Measurements from ENCODE around the gene CASTOR2.
"Not testable (repeated sequence)": the region's sequence is repeated elsewhere in the genome, so short reads cannot be mapped to it uniquely, and the experiment has no call there.

CASTOR2 gene

DNA sequence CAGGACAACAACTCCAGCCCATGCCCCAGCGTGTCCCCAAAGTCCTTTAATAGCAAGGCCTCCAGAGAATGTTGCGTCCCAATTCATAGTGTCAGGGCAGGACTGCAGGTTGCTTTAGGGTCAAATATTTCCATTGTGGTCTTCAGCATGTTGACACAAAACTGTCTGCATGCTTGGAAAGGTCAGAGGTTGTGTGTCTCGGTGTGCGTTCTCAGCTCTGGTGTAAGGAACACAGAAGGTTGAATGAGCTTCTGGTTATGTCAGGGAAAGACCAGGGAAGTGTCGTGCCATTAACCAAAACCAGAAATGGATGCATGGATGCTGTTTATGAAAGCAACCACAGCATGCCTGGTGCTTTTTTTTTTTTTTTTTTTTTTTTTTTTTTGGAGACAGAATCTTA lies 31.9 kb downstream of the CASTOR2 start:
- DNase-seq: not testable (repeated sequence)

DNA sequence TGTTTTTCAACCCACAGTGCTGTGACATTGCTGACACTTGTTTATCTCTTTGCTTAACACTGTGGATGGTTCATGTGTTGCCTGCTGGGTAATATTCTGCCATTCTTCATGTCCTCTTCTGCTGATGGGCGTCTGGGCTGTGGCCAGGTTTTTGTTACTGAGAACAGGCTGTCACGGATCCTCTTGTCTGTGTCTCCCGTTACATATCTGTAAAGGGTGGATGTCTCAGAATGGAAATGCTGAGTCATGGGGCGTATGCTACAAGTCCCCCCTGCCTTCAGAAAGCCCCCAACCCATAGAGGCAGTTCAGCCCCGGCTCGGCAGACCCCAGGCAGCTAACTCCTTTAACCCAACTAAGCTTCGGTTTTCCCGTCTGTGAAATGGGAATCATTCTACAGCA lies 33.3 kb downstream of the CASTOR2 start:
- not testable (repeated sequence) for DNase-seq

DNA sequence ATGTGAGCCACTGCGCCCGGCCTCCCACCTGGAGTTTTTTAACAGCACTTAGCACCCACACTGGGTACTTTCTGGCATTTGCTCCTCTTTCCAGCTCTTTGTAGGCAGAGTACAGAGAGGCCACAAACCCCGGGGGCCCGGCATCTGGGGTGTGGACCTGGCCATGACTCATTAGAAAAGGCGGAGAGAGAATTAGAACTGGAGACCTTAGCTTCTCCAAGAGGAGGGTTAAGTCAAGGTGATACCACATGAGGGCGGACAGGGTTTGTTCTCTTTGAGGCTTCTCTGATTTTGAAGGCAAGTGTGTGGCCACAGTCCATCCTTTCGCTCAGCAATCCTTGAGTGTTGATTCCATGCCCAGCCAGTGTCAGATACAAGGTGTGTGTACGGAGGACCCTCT lies 36.9 kb downstream of the CASTOR2 start:
- not testable (repeated sequence) for DNase-seq

DNA sequence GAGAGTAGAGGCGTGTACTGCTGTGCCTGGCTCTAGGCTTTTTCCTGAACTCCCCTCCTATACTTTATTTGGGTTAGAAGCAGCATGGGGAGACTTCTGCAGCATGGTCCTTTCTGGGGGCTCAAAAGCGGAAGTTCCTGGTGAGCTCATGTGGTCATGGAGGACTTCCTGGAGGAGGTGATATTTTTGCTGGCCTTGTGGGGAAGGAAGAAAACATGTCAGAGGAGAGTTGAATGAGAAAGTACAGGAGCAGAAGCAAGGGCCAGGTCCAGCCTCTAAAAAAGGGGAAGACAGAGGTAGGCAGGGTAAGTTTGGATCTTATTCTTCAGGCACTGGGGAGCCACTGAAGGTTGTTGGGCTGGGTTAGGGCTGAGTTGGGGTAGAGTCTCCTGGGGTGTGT lies 45.5 kb downstream of the CASTOR2 start:
- DNase-seq: no peak

DNA sequence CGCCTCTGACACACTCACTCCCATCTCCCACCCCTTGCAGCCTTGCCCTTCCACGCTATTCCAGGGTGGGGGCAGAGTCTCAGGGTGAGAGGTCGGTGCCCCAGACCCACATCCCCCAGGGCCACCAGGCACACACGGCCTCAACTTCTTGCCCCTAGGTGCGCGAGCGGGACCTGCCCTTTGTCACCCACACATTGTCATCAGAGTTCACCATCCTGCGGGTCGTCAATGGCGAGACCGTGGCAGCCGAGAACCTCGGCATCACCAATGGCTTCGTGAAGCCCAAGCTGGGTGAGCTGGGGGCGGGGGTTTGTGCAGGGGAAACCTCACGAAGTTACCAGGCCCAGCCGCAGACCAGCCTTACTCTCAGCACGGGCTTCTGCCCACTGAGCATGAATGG lies 53.3 kb downstream of the CASTOR2 start:
- no peak for DNase-seq

DNA sequence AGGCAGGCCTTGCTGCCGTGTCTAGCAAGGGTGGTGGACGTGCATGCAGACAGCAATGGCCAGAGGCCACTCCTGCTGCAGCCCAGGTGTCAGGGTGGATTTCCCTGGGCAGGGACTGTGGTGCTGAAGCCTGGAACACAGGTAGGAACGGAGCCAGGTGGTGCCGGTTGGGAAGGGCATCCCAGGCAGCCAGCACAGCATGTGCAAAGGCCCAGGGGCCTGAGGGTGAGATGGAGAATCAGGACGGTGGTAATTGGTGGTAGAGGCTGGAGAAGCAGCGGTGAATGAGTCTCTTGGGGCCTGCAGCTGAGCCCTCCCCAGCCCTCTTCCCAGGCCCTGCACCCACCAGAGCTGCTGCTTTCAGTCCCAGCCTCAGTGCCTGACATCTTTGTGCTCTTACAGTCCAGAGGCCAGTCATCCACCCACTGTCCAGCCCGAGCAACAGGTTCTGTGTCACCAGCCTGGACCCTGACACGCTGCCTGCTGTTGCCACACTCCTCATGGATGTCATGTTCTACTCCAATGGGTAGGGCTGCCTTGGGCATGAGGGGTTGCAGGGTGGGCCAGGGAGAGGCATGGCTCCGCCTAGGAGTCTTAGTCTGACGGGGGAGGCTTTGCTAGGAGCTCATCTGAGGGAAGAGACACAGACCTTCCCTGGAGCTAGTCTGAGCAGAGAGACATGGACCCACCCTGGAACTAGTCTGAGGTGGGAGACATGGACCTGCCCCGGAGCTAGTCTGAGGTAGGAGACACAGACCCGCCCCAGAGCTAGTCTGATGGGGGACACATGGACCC lies 54.3 kb downstream of the CASTOR2 start:
- no peak for DNase-seq

DNA sequence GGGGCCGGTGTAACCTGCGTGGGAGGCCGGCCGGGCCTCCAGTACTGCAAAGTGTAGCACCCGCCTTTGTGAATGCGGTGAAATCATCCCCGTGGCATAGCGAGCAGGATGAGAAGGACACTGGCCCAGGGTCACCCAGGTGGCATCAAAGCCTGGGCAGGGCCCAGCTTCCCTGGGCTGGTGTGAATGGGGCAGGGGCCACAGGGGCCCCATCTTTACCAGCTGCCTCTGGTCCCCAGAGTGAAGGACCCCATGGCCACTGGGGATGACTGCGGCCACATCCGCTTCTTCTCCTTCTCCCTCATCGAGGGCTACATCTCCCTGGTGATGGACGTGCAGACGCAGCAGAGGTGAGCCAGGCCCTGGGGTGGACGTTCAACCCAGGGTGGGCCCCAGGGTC lies 55.3 kb downstream of the CASTOR2 start:
- no peak for DNase-seq

DNA sequence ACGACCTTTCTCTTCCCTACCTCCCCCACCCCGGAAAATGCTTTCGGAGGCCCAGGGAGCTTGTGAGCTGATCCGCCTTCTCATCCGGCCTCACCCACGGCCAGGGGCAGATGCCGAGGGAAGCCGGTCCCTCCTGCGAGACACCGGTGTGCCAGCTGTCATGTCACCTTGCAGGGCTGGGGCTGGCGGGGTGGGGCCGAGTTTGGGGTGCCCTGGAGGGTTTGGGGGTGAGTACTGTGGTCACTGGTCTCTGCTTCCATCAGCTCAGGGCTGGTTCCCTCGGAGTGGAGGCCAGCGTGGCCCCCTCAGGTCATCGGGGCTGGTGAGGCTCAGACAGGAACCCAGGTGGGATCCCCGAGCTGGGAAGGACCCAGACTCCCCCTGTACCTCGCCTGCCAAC lies 60.4 kb downstream of the CASTOR2 start:
- DNase-seq: no peak

DNA sequence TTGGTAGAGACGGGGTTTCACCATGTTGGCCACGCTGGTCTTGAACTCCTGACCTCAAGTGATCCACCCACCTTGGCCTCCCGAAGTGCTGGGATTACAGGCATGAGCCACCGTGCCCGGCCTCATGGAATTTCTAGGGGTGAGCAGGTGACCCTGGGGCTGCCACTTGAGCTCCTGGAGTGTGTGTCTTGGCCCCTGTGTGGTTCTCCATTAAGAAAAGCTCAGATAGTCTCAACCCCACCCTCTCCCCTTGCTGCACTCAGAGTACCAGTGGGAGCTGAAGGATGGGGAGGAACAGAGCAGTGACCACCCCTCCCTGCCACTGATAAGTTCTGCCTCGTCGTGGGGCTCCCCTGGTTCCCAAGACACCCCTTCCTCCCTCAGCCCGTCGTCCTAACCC lies 63.8 kb downstream of the CASTOR2 start:
- DNase-seq: no peak

DNA sequence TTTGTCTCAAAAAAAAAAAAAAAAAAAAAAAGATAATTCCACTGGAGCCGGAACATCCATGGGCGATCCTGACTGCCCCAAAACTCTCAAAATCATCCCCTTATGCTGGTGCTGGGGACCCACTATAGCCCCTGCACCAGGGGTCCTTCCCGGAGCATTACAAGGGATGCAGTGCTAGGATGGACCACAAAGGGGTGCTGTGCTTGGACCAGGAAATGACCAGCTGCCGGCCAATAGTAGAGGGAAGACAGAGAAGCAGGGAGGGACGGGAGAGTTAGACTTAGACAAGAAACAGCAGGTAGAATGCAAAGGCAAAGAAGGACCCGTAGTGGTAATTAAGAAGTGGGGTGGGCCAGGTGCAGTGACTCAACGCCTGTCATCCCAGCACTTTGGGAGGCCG lies 68.6 kb downstream of the CASTOR2 start:
- no peak for DNase-seq

DNA sequence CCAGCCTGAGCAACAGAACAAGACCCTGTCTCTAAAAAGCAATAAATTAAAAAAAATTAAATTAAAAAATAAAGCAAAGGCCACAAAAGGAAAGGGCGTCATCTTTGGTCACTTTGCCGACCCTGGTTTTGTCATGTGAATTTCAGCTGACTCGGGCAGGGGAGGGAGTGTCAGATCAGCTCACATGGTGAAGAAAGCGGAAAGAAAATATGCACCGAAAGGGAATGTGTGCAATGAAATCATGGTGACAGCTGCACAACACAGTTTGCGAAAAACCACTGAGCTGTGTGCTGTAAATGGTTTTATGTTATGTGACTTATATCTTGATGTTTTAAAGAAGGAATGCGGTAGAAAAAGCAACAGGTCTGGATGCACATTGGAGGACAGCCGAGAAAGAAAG lies 69.3 kb downstream of the CASTOR2 start:
- DNase-seq: no peak

DNA sequence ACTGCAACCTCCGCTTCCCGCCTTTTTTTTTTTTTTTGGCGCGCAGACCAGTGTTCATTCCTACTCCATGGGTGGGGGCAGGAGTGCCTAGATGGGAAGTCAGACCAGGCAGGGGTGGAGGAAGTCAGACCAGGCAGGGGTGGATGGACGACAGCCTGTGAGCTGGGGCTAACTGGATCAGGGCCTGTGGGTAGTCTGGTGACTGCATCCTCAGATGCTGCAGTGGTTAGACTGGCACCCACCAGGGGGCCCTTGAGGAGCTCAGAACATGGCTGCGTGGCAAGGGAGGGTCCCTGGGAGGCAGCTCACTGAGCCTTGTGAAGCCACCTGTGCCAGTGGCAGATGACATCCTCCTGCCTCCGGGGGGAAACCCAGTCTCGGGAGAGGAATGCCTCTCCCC lies 74.0 kb downstream of the CASTOR2 start:
- no peak for DNase-seq

DNA sequence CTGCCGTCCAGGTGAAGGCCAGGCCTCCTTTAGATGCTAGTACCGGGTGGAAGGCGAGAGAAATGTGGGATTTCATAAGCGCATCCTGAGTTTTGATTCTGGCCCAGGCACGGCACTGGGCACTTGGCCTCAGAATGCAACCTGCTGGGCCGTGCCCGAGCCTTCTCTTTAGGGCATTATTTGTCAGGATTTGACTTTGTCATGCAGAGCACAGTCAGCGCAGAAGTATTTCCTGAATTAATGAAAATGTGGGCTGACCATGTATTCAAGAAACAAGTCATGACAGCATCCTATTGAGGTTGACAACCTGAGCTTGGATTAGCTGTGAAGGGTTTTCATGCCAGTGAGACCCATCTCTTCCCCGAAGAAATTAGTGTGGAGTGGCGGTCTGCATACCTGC lies 74.7 kb downstream of the CASTOR2 start:
- no peak for DNase-seq

DNA sequence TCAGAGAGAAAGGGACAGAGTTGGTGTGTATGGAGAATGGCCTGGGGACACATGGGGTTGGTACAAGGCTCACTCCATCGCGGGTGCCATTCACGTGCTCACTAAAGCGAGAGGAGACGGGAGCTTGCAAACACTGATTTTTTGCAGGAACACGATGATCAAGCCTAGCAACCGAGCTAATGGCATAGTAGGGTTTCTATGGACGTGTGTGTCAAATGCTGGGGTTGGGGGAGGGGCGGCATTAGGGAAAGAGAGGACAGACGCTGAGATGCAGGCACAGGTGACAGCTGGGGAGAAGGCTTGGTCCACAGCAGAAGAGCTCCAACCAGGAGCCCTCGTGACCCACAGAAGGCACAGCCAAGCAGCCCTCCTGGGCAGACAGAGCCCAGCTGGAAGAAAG lies 75.2 kb downstream of the CASTOR2 start:
- DNase-seq: no peak

DNA sequence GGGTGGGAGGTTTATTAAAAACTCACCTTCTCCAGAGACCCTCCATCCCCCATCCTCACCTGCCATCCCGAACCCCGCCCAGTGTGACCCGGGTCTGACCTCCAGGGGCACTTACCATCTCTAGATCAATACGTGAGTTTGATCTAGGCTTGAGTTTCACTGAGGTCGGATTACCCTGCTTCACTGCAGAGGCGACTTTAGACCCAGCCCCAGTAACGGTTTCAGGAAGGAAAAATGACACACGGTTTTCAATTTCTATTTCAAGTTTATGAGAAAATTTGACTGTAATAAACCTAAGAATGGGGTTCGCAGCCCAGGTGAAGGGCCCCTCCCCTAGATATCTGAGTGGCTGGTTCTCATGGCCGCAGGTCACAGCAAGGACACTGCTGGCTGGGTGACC lies 76.0 kb downstream of the CASTOR2 start:
- no peak for DNase-seq

DNA sequence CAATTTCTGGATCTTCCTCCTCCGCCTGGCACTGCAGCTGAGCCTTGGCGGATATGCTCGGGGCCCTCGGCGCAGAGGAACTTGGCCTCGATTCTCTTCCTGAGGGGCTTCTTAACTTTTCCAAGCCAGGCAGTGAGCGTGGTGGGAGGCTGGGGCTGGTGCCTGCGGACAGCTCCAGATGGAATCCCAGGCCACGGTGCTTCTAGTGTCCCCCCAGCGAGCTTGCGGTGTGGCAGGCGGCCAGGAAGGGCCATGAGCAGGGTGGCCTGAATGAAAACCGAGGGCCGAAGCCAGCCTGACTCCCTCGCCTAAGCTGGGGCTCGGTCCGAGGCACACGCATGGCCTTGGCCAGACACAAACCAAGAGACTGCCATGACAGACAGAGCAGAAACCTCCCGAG lies 77.8 kb downstream of the CASTOR2 start:
- no peak for DNase-seq

DNA sequence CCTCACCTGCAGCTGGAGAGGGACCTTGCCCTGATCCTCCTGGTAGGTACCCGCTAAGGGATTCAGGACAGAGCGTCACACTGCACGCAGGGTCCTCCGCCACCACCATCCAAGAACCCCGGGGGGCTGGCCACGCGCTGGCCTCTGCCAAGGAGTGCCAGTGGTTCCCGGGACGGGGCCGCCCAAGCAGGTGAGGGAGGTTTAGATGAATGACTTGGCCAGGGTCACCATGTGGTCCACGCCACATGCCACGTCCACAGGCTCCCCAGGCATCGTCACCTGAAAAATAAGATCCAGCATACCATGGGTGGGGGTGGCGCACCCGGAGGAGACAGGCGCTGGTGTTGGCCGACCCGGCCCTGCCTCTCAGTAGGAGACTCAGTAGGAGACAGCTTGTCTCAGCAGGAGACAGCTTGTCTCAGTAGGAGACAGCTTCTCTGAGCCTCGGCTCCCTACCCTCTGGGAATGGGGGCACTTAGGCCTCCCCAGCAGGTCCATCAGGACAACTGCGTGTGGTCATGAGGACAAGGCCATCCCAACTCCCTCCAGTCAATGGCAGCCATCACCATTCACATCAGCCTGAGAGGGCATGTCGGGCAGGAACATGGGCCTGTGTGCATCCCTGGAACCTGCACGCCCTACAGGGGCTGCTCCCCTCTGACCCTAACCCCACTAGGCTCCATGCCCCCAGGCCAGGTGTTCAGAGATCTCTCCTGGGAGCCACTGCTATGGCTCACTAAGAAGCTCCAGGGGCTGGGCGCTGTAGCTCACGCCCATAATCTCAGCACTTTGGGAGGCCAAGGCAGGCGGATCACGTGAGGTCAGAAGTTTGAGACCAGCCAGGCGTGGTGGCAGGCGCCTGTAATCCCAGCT lies 78.6 kb downstream of the CASTOR2 start:
- DNase-seq: no peak

DNA sequence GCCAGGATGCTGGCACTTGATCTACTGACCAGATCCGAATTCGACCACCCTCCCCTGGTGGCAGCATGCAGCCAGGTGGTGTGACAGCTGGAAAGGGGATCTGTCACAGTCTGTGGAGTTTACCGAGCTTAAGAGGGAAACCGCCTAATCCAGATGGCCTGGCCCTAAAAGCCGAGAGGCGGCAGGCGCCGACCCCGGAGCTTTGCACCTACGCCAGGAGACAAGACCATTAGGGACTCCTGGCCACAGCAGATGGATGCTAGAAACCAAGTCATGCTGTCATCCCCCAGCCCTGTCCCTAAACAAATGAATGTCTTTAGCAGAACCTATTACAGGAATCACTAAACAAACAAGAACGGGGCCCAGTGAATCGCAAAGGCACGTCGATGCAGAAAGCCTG lies 81.4 kb downstream of the CASTOR2 start:
- no peak for DNase-seq

DNA sequence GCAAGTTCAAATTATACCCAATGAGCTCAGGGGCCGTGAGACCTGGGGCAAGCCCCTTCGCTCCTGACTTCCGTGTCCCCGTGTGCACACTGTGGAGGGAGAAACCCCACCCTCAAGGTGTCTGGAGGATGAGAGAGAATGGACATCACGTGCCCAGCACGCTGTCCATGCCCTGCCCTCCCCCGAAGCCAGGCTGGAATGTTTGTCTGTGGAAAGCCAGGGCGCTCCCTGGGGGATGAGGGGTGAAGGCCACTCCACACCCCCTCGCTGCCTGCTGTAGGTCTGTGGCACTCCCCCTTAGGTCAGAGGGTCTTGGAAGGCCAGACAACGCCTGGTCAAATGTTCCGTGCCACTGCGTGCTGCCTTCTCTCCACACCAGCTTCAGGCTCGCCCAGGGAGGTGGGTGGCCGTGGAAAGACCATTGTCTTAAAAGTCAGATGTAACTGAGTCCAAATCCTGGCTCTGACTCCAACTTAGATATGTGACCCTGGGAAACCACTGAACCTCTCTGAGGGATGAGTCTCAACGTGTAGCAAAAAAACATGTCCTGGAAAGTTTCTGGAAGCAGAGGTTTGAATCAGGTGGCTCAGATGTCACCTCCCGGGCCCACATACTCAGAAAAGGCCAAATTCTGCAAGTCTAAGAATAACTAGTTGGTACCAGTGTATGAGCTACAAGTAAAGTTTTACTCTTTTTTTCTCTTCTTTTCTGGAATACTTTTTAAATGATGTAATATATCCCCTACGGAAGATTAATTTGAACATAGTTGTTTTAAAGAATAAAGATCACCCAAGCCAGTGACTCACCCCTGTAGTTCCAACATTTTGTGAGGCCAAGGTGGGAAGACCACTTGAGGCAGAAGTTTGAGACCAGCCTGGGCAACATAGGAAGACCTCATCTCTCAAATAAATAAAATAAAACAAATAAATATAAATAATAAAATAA lies 84.2 kb downstream of the CASTOR2 start:
- no peak for DNase-seq

DNA sequence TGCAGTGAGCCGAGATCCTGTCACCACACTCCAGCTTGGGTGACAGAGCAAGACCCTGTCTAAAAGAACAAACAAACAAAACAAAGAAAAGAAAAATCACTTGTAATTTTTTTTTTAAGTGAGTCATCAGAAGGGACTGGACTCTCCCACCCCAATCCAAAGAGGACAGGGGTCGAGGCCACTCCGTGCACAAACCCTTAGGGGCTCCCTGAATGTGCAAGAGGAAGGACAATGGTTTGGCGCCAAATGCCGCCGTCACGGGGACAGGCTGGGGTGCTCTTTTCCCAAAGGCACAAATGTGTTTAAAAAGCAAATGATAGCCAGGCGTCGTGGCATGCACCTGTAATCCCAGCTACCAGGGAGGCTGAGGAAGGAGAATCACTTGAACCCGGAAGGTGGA lies 85.3 kb downstream of the CASTOR2 start:
- no peak for DNase-seq

DNA sequence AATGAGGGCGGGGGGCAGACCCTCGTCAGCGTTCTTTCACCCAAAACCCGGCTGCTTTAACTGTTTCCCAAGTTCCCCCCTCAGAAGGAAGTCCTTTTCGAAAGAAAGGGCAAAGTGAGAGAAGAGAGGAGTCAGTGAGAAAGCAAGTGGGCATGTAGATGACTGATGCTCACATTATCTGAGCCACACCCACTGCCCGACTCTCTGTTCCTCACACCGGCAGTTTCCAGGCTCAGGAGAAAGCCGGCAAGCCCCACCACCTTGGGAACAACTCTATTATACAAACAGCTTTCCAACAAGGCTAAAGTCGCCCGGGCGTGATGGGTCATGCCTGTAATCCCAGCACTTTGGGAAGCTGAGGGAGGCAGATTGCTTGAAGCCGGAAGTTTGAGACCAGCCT lies 86.0 kb downstream of the CASTOR2 start:
- no peak for DNase-seq

DNA sequence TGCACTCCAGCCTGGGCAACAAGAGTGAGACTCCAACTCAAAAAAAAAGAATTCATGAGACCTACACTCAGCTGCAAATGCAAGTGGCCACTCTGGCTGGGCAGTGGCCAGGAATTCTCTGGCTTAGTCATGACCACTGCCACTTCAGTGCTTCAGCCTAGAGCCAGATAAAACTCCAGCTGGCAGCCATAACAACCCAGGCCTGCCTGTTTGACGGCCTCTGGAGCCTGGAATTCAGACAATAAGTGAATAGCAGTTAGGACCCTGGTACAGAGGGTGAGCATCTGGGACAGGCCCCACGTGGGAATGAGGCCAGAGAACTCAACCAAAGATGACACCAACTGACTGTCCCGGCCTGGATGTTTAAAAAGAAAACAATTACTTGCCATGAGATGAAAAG lies 90.2 kb downstream of the CASTOR2 start:
- DNase-seq: no peak

DNA sequence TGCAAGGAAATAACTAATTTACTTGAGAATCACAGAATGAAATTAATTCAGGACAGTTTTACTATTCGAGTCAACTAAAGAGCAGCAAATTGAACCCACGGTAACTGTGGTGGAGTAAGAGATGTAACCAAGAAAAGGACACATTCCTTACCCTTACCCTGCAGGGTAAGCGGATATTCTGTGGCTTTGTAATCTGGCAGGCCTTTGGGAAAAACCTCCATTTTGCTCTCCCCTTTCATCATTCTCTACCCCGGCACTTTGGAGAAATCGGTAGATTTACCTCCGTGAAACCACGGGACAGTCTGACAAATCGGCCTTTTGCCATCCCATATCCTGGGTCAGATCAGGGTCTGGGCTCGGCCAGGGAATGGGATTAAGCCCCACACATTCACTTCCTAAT lies 90.7 kb downstream of the CASTOR2 start:
- DNase-seq: no peak
